HG02642 (cell line): Measurements from ENCODE around the gene FHL2.
A peak's percentile ranks its signal among the peaks of the same experiment; 100 is the strongest.

ENCODE experiments used
- ATAC-seq: cut with Tn5 transposase; IDR thresholded peaks from one replicate; pipeline ENCODE4 v1.9.1; 2021; ENCODE audit warnings: mild to moderate bottlenecking; ENCODE audit not compliant: unreplicated experiment, poor library complexity

FHL2 gene

GRCh38 chr2:105382177-105382576 lies 16.7 kb downstream of the FHL2 start:
- no peak for ATAC-seq

- no peak for ATAC-seq
These were observed 17.7 kb downstream of the FHL2 start for GRCh38 chr2:105381101-105381668.

DNA sequence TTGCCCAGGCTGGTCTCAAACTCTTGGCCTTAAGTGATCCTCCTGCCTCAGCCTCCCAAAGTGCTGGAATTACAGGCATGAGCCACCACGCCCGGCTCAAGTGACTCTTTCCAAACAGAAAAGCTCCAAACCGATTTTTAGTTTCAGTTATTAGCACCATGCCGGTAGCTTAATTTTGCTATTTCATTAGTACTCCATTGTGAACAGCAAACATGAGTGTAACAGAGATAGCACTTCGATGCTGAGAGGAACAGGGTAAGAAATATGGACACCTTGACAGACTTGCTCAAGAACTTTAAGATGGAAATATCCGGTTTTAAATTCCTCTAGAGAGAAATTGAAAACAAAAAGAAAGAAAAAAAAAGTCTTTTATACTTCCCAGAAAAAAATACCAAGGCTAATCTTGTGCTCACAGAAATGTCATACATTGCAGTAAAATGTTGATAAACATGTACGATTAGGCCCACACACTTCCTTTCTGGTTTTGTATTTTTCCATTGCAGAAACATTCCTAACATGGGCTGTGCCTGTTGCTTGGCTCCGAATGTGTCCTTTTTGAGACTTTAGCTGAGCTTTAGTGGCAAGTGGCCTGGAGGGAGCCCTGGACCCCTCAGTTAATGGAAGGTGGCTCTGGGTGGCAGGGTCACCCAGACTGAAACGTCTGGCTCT lies 18.3 kb downstream of the FHL2 start:
- ATAC-seq: no peak

- ATAC-seq: no peak
These were observed 19.1 kb downstream of the FHL2 start for GRCh38 chr2:105379741-105380186.

DNA sequence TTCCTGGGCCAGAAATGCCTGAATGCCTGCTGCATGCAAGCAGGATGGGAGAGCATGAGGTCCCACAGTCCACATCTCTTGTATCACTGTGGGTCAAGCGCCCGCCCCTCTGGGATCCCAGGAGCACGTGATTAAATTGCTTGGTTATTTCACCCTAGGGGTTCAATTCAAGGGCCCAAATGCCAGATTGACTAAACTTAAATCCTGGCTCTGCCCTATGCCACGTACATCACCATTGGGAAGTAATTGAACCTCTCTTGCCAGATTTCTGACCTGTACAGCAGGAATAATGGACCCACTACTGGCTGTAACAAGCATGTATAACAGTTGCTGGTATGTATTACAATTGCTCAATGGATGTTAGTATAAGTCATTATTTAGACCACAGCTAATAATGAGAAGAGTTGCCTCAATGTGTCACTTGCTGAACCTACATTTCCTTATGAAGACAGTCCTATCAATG lies 19.9 kb downstream of the FHL2 start:
- no peak for ATAC-seq

DNA sequence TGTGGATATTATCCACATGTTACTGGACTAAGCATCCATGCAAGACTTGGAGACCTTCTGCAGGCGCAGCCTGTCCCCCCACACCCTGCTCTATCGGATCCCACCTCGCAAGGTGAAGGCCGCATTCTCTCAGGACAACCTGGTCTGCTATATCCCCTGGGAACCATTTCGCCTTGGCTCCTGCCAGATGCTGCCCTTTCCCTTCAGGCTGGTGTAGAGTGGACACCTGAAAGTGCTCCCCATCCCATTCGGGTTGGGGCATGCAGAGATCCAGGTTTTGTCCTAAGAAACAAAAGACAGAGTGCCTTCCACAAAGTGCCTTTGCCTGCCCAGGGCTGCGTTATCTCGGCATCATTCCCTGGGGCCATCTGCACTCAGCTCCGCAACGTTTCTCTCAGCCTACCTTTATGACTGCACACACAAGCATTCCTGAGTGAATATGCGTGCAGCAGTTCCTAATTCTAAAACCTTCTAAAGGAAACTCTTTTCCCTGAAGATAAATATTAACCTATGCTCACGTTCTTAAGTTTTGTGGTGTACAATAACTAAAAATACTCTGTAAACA lies 20.5 kb downstream of the FHL2 start:
- no peak for ATAC-seq

DNA sequence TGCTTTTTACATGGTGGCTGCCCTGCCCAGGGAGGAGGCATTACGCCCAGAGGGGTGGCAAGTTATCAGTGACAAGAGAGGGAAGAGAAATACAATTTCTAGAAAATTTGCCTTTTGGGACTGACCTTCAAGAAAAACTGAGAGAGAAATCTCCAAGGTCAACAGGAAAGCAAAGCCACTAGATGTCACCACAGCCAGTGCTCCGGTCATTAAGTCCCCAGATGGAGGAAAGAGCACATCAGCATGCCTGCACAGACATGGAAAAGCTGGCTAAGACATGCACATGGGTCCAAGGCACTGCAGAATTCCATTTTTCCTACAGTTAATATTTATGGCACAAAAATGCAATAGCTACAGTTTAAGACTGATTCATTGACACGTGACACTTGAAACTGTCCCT lies 21.0 kb downstream of the FHL2 start:
- no peak for ATAC-seq

GRCh38 chr2:105376789-105377240 lies 22.0 kb downstream of the FHL2 start:
- no peak for ATAC-seq

DNA sequence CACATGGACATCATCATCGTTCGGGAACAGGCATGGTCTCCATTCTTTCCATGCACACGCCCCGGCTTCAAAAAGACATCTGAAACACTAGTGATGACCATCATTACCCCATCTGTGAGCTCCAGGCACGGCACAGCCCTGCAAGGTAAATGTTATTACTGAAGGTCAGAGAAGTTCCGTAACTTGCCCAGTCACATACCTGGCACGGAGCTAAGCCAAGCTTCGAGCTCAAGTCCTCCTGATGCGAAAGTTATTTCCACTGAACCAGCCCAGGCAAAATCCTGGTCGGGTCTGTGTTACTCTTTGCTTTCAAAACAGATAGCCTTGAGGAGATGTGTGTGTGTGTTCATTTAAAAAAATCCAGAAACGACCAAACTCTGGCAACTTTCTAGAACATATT lies 22.8 kb downstream of the FHL2 start:
- no peak for ATAC-seq

DNA sequence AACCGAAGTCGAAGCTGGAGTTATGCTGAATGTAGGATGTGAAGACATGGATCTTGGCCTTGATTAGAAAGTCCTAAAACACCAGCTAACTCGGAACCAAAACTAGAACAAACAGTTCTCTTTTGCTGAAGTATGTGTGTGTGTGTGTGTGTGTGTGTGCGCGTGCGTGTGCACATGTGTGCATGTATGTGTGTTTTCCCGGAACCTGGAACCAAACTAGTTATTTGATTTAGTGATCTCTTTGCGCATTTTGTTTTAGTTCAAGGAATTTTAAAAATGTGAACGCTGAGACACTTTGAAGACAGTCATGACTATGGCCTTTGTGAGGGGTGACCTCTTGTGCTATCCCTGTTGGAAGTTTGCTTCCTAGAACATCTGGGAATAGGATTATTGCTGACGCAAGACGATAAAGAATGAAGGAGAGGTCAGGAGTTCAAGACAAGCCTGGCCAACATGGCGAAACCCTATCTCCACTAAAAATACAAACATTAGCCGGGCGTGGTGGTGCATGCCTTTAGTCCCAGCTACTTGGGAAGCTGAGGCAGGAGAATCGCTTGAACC lies 23.8 kb downstream of the FHL2 start:
- ATAC-seq: no peak

DNA sequence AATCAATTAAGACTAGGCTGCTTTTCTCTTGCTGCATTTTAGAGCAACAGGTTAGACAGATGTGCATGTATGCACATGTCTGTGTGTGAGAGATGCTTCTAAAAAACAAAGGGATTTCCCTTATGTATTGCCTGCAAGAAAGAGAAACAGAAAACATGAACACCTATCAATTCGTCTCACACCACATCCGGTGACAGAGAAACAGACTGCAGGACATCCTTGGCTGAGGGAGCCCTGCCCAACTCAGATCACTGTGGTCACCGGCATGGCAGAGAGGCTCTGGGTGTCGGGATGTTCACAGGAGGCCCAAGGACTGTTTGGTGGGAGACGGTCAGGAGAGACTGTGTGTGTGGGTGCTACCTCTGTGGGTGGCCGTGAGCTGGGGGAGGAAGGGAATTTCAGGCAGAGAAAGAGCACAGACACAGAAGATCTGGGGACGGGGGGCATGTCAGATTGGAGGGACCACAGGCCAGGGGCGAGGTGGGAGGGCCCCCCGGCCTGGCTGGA lies 24.9 kb downstream of the FHL2 start:
- peak; percentile 64 for ATAC-seq

DNA sequence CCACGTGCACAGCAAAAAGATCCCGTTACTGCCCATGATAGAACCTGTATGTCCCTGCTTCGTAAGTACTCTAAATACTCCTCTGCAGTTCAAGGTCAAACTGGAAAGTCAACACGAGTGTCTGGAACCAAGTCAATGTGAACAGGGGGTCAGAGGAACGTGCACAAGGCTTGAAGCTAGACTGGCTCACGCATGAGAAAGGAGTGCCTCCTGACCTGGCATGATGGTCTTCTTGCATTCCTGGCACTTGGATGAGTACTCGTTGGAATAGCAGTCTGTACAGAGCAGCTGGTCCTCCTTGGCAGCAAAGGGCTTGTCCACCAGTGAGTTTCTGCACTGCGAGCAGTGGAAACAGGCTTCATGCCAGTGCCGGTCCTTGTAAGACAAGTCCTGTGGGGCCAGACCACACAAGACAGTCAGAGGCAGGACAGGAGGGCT lies 25.5 kb downstream of the FHL2 start:
- ATAC-seq: no peak

- no peak for ATAC-seq
These were observed 27.0 kb downstream of the FHL2 start for GRCh38 chr2:105371810-105372209.

DNA sequence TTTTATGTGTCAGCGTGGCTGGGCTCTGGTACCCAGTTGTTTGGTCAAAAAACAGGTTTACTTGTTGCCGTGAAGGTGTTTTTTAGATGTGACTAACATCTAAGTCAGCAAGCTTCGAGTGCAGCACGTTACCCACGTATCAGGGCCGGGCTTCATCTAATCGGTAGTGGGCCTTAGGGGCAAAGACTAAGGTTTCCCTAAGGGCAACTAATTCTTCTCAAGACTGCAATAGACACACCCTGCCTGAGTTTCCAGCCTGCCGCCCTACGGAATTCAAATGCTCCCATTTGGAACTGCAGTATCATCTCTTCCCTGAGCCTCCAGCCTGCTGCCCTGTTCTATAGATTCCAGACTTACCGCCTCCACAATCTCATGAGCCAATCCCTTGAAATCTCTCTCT lies 27.7 kb downstream of the FHL2 start:
- no peak for ATAC-seq

DNA sequence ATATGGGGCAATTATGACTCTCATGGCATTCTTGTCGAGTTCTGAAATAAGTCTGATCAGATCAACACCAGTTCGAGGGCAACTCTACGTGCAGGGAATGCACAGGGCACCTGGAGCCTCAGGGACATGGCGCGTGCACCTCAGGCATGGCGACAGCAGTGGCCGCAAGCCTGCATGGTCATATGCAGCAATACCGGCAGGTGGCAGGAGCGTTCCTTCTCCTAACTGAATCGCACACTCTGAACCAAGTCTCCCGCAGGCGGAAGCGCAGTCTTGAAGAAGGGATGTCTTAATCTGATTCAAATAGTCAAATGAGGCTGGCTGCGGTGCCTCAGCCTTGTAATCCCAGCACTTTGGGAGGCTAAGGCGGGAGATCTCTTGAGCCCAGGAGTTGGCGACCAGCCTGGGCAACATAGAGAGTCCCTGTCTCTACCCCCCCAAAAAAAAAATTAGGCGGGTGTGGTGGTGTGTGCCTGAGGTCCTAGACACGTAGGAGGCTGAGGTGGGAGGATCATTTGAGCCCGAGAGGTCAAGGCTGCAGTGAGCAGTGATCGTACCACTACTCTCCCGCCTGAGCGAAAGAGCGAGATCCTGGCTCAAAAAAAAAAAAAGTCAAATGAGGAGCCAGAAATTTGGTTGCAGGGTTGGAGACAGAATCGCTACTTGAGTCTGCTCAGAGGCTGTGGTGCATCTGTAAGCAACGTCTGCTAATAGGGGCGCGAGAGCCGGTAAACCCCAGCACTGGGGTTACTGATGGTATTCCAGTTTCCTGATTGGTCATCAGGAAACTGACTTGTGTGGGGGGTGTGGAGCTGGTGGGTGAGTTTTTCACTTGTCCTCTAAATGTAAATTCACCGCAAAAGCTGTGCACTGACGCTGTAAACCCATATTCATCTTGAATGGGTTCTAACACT lies 28.8 kb downstream of the FHL2 start:
- ATAC-seq: peak; percentile 95

DNA sequence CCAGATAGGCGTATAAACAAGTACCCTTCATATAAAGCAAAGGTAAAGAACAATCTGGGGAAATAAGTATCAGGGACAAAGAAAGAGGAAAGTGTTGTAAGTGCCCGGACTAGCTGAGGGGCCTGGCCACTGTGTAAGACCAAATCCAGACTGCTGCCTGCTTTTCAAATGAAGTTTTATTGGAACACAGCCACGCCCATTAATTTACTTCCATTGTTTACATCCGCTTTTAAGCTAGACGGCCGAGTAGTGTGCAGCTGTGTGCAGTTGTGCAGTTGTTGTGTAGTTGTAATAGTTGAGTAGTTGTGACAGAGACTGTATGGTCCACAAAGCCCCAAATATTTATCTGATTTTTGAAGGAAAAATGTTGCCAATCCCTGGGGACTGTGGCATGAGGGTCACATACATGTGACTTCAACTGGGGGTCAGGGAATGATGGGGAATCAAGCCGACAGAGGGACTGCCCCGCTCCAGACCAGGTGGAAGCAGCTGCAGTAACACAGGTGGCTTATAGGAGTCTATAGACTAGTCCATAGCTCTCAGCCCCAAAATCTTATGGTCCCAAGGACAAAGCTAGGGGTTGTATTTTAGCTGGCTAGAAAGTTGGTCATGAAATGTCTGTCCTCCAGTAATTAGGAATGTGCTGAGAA lies 30.0 kb downstream of the FHL2 start:
- ATAC-seq: no peak

DNA sequence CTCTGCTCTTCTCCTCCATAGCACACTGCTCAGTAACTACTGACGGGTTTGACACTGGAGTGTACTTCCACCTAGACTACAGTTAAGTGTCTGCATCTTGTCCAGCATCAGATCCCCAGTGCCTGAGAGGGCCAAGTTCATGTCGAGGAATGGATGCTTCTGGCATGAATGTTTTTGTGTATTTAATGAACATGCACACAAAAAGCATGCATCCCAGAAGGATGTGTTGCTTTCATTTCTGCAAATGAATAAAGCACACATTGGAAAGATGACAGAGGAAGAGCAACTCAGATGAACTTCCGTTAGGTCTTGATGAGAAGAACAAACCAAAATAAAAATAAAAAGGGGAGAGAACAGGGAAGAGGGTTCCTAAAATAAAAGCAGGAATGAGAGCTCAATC lies 33.6 kb downstream of the FHL2 start:
- no peak for ATAC-seq

DNA sequence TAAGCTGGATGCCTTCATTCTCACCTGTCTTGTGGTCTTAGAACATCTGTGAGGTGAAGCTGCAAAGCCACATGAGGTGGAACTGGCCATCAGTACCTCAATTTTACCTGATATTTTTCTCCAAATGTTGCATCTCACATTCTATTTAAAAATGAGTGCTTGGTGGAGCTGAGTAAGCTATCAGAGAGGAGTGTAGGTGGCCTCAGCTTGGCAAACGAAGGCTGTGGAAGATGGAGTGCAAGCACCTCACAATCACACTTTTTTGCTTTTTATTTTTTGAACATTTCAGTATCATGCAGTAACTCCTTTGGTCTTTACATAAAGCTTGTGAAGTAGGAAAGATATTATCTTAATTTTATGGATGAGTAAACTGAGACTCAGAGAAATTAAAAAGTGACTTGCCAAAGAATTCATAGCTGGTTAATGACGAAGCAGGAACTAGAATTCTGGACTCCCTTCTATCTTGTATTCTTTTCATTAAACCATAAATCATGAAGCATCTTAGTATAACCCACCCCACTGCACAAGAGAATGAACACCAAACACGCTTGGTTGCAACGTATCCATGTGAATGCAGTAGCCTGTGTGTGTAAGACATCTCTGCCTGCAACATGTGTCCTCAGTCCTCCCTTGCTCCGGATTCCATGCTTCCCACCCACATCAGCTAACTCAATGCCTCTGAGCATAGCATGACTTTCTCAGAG lies 34.3 kb downstream of the FHL2 start:
- ATAC-seq: no peak
